SK-N-SH (cell line): ENCODE results near the gene CHSY3. TPM values are rescaled to one million over a fixed set of nuclear protein-coding genes. Genes with fewer than 3 reads are reported as not detected.

Source experiments
- CTCF ChIA-PET: fragments of 300-600, 350-600 bp; formaldehyde crosslinking; extraction: SDS; loops from one replicate; lab custom pipeline; 2021; lab: Yijun Ruan, JAX
- POLR2A ChIA-PET: fragments of 350-600 bp; sonication (Branson Sonifier 250); formaldehyde crosslinking; extraction: SDS; loops from one replicate; lab custom pipeline; 2020; ENCODE audit warnings: antibody characterized with exemption, inconsistent platforms; lab: Yijun Ruan, JAX
- DNase-seq: peaks from one replicate; pipeline ENCODE4 v3.0.0; 2012
- H2AFZ ChIP-seq: fragments of 200-600 bp; sonication (generic); 2 replicates; pipeline ENCODE4 v1.8.1; 2016; ENCODE audit warnings: antibody characterized with exemption, mild to moderate bottlenecking, low read depth
- H3F3A ChIP-seq: fragments of 200-600 bp; sonication (generic); replicated peaks from 2 replicates; pipeline ENCODE3; 2016; ENCODE audit warnings: antibody characterized with exemption, mild to moderate bottlenecking; ENCODE audit not compliant: insufficient read depth
- H3K27ac ChIP-seq, 2 experiments: fragments of 200-500 bp in 1 of 2; fragments of 200-600 bp in 1 of 2; sonication (Bioruptor generic) in 1 of 2; sonication (generic), shearing (Covaris generic) in 1 of 2; 2 replicates each; pipeline versions ENCODE4 v1.5.1 to v1.6.1; 2014 to 2016; ENCODE audit warnings: low read depth in 2 of 2, inconsistent platforms in 1 of 2, low read length in 1 of 2, mild to moderate bottlenecking in 1 of 2, mixed read lengths in 1 of 2
- H3K27me3 ChIP-seq: fragments of 200-600 bp; sonication (generic), shearing (Covaris generic); 2 replicates; pipeline ENCODE4 v1.6.1; 2016; ENCODE audit warnings: mixed run types; ENCODE audit not compliant: insufficient read depth
- H3K36me3 ChIP-seq, 2 experiments: fragments of 200-500 bp in 1 of 2; fragments of 200-600 bp in 1 of 2; sonication (Bioruptor generic) in 1 of 2; sonication (generic) in 1 of 2; replicated peaks in 1 of 2; 2 replicates each; pipeline versions ENCODE3 to v1.5.1; 2014 to 2016; ENCODE audit warnings: low read length in 1 of 2, mild to moderate bottlenecking in 1 of 2; ENCODE audit not compliant: insufficient read depth in 2 of 2, control insufficient read depth in 1 of 2
- H3K4me1 ChIP-seq, 2 experiments: fragments of 200-500 bp in 1 of 2; fragments of 200-600 bp in 1 of 2; sonication (Bioruptor generic) in 1 of 2; sonication (generic), shearing (Covaris generic) in 1 of 2; 2 replicates each; pipeline versions ENCODE4 v1.5.1 to v1.6.1; 2014 to 2016; ENCODE audit warnings: low read depth in 1 of 2, low read length in 1 of 2, mixed run types in 1 of 2; ENCODE audit not compliant: insufficient read depth in 2 of 2, control insufficient read depth in 1 of 2
- H3K4me2 ChIP-seq: fragments of 200-600 bp; sonication (generic), shearing (Covaris generic); 2 replicates; pipeline ENCODE4 v1.6.1; 2017; ENCODE audit warnings: mixed run types
- H3K4me3 ChIP-seq, 2 experiments: fragments of 200-500 bp in 1 of 2; fragments of 200-600 bp in 1 of 2; sonication (Bioruptor generic) in 1 of 2; sonication (generic), shearing (Covaris generic) in 1 of 2; 2 replicates each; pipeline versions ENCODE4 v1.5.1 to v1.8.1; 2014 to 2016; ENCODE audit warnings: low read depth in 2 of 2, inconsistent platforms in 1 of 2, low read length in 1 of 2, mild to moderate bottlenecking in 1 of 2, mixed read lengths in 1 of 2, moderate library complexity in 1 of 2
- H3K79me2 ChIP-seq: fragments of 200-600 bp; sonication (generic); 2 replicates; pipeline ENCODE4 v1.8.1; 2017; ENCODE audit warnings: mild to moderate bottlenecking; ENCODE audit not compliant: insufficient read depth
- H3K9ac ChIP-seq: fragments of 200-600 bp; sonication (generic); 2 replicates; pipeline ENCODE4 v1.6.1; 2017; ENCODE audit warnings: mixed run types
- H3K9me2 ChIP-seq: fragments of 200-600 bp; sonication (generic); 2 replicates; pipeline ENCODE4 v1.6.1; 2017; ENCODE audit warnings: mixed run types
- H3K9me3 ChIP-seq: fragments of 200-600 bp; sonication (generic); 2 replicates; pipeline ENCODE4 v1.6.1; 2017; ENCODE audit warnings: mixed run types, mild to moderate bottlenecking, moderate library complexity
- H4K20me1 ChIP-seq: fragments of 200-600 bp; sonication (generic); 2 replicates; pipeline ENCODE4 v1.6.1; 2017; ENCODE audit warnings: mild to moderate bottlenecking, mixed run types; ENCODE audit not compliant: insufficient read depth
- ELF1 ChIP-seq: IDR thresholded peaks from 2 replicates; pipeline ENCODE4 v1.4.0; 2012
- EZH2phosphoT487 ChIP-seq: fragments of 200-600 bp; sonication (generic); IDR thresholded peaks from 2 replicates; pipeline ENCODE4 v1.6.1; 2017; ENCODE audit warnings: low read depth, mixed run types, mild to moderate bottlenecking, antibody characterized with exemption, moderate library complexity, borderline replicate concordance
- FOSL2 ChIP-seq: IDR thresholded peaks from 2 replicates; pipeline ENCODE4 v1.4.0; 2012; ENCODE audit warnings: low read depth, mild to moderate bottlenecking, moderate library complexity, borderline replicate concordance
- FOXJ3 ChIP-seq: sonication (generic); formaldehyde crosslinking; IDR thresholded peaks from 2 replicates; pipeline ENCODE4 v1.5.1; 2020; ENCODE audit warnings: mild to moderate bottlenecking, missing genetic modification reagents
- FOXM1 ChIP-seq: IDR thresholded peaks from 2 replicates; pipeline ENCODE4 v1.4.0; 2012; ENCODE audit warnings: low read depth, mild to moderate bottlenecking
- JUND ChIP-seq: IDR thresholded peaks from 2 replicates; pipeline ENCODE4 v1.4.0; 2012
- MEF2A ChIP-seq: IDR thresholded peaks from 2 replicates; pipeline ENCODE4 v1.4.0; 2012; ENCODE audit warnings: low read depth, borderline replicate concordance
- MXI1 ChIP-seq: IDR thresholded peaks from 2 replicates; pipeline ENCODE4 v1.6.1; 2012; ENCODE audit warnings: mild to moderate bottlenecking, low read depth, low read length, improper control_type of control experiment
- NRF1 ChIP-seq: IDR thresholded peaks from 2 replicates; pipeline ENCODE4 v1.6.1; 2012; ENCODE audit warnings: low read depth, mild to moderate bottlenecking, low read length
- POLR2AphosphoS5 ChIP-seq: IDR thresholded peaks from 2 replicates; pipeline ENCODE4 v1.6.1; 2012; ENCODE audit warnings: low read depth, low read length
- RAD21 ChIP-seq: IDR thresholded peaks from 2 replicates; pipeline ENCODE4 v1.6.1; 2012; ENCODE audit warnings: mild to moderate bottlenecking, low read length
- RCOR1 ChIP-seq: fragments of 150-350 bp; IDR thresholded peaks from 2 replicates; pipeline ENCODE4 v1.6.1; 2017; ENCODE audit warnings: antibody characterized with exemption, low read length
- RFX5 ChIP-seq: IDR thresholded peaks from 2 replicates; pipeline ENCODE4 v1.6.1; 2012; ENCODE audit warnings: mild to moderate bottlenecking, improper control_type of control experiment, low read length
- RXRA ChIP-seq: IDR thresholded peaks from 2 replicates; pipeline ENCODE4 v1.4.0; 2012; ENCODE audit warnings: low read depth, mild to moderate bottlenecking, borderline replicate concordance
- SIN3A ChIP-seq: IDR thresholded peaks from 2 replicates; pipeline ENCODE4 v1.6.1; 2012; ENCODE audit warnings: low read depth, mild to moderate bottlenecking, low read length, moderate library complexity, borderline replicate concordance
- TAF1 ChIP-seq: IDR thresholded peaks from 2 replicates; pipeline ENCODE4 v1.6.1; 2012; ENCODE audit warnings: low read depth, mild to moderate bottlenecking, low read length, moderate library complexity, borderline replicate concordance
- WGBS: methylation state at CpG from one replicate; pipeline ENCODE4 v1.1.6; 2017; ENCODE audit warnings: low lambda C conversion rate; 5-methylcytosine and 5-hydroxymethylcytosine counted together
- polyA plus RNA-seq, 3 experiments: library from polyadenylated mRNA; depleted of rRNA; stranded (reverse); fragments of >200 nt; gene quantifications; 2 replicates each; pipeline ENCODE4 v1.2.3, GENCODE V29; 2012
- TF ChIP-seq, protein P1 (sequence below): fragments of 200-600 bp; sonication (generic); IDR thresholded peaks from 2 replicates; pipeline ENCODE4 v1.6.1; 2017; ENCODE audit warnings: antibody characterized with exemption, mild to moderate bottlenecking, moderate library complexity
- TF ChIP-seq, protein P2 (sequence below): IDR thresholded peaks from 2 replicates; pipeline ENCODE4 v1.4.0; 2012; ENCODE audit warnings: low read depth, borderline replicate concordance
- TF ChIP-seq, protein P3 (sequence below): IDR thresholded peaks from 2 replicates; pipeline ENCODE4; 2012

Gene CHSY3
- polyA plus RNA-seq, 1 of the 3 experiments (the other 2 are of a cell fraction), result not detected

DNA sequence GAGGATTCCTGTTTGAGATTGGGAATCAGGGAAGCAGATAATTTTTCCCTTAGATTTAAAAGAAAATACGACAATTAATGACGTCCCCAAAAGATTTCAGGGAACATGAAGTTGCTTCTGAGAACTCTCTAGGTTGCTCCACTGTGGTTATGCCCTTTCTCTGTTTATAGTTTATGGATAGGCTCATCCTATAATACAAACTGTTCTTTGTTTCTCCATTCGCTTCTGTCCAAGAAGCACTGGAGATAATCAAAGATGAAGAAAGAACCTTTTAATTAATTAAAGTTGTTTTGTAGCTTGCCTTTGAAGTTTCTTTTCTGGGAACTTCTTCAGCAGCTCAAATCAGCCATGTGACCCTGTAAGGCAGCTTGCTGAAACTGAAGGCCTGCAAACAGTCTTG lies 87.5 kb downstream of the CHSY3 start:
- 1% methylated on average over 3 of the region's 3 CpGs for WGBS
- POLR2A ChIA-PET, result no interaction called here
- H3K4me1 ChIP-seq, result no peaks in the 10 kb centered on the region
- no peaks in the 10 kb centered on the region for H3K79me2 ChIP-seq
- no peaks in the 10 kb centered on the region for H3F3A ChIP-seq
- H3K9me3 ChIP-seq, result no peaks in the 10 kb centered on the region
- H3K27ac ChIP-seq, result no peak overlapping the region
- DNase-seq, result no peak
- TF ChIP-seq, protein P1, sequence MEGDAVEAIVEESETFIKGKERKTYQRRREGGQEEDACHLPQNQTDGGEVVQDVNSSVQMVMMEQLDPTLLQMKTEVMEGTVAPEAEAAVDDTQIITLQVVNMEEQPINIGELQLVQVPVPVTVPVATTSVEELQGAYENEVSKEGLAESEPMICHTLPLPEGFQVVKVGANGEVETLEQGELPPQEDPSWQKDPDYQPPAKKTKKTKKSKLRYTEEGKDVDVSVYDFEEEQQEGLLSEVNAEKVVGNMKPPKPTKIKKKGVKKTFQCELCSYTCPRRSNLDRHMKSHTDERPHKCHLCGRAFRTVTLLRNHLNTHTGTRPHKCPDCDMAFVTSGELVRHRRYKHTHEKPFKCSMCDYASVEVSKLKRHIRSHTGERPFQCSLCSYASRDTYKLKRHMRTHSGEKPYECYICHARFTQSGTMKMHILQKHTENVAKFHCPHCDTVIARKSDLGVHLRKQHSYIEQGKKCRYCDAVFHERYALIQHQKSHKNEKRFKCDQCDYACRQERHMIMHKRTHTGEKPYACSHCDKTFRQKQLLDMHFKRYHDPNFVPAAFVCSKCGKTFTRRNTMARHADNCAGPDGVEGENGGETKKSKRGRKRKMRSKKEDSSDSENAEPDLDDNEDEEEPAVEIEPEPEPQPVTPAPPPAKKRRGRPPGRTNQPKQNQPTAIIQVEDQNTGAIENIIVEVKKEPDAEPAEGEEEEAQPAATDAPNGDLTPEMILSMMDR, result no peak
- TF ChIP-seq POLR2AphosphoS5, result no peak
- no peak for TF ChIP-seq JUND
- no peak for TF ChIP-seq MXI1
- no peak for TF ChIP-seq TAF1
- no peak for TF ChIP-seq SIN3A
- TF ChIP-seq RXRA, result no peak
- TF ChIP-seq RAD21, result no peak
- TF ChIP-seq FOXJ3 (CRISPR knock-in tag), result no peak
- TF ChIP-seq, protein P2, sequence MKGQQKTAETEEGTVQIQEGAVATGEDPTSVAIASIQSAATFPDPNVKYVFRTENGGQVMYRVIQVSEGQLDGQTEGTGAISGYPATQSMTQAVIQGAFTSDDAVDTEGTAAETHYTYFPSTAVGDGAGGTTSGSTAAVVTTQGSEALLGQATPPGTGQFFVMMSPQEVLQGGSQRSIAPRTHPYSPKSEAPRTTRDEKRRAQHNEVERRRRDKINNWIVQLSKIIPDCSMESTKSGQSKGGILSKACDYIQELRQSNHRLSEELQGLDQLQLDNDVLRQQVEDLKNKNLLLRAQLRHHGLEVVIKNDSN, result no peak
- no peak for TF ChIP-seq RFX5
- TF ChIP-seq, protein P3, sequence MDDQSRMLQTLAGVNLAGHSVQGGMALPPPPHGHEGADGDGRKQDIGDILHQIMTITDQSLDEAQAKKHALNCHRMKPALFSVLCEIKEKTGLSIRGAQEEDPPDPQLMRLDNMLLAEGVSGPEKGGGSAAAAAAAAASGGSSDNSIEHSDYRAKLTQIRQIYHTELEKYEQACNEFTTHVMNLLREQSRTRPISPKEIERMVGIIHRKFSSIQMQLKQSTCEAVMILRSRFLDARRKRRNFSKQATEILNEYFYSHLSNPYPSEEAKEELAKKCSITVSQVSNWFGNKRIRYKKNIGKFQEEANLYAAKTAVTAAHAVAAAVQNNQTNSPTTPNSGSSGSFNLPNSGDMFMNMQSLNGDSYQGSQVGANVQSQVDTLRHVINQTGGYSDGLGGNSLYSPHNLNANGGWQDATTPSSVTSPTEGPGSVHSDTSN, result no peak
- TF ChIP-seq FOSL2, result no peak
- TF ChIP-seq FOXM1, result no peak
- no peak for TF ChIP-seq ELF1
- TF ChIP-seq MEF2A, result no peak
- no peak for TF ChIP-seq NRF1
- TF ChIP-seq RCOR1, result no peak
- TF ChIP-seq EZH2phosphoT487, result no peak
- no peak overlapping the region for H3K4me3 ChIP-seq
- no peak overlapping the region for H3K4me2 ChIP-seq
- CTCF ChIA-PET, result no interaction called here
- H4K20me1 ChIP-seq, result no peaks in the 10 kb centered on the region
- no peak overlapping the region for H2AFZ ChIP-seq
- no peaks in the 10 kb centered on the region for H3K36me3 ChIP-seq
- H3K9me2 ChIP-seq, result no peaks in the 10 kb centered on the region
- H3K27me3 ChIP-seq, result no peaks in the 10 kb centered on the region
- H3K9ac ChIP-seq, result no peak overlapping the region
